Fibroblast of skin of right biceps (primary cell): ENCODE measurements around the gene TEPSIN.

Source experiments
- DNase-seq: peaks from one replicate; pipeline ENCODE4 v3.0.0-alpha.2; 2013

The TEPSIN gene

GRCh38 chr17:81267390-81268067, 28.7 kb upstream of the TEPSIN start:
- no peak for DNase-seq

- no peak for DNase-seq
Measured at GRCh38 chr17:81265576-81265975, 26.7 kb upstream of the TEPSIN start.

- DNase-seq = no peak
Measured at GRCh38 chr17:81264640-81265039, 25.8 kb upstream of the TEPSIN start.

GRCh38 chr17:81263371-81264181, 24.7 kb upstream of the TEPSIN start:
- DNase-seq = no peak

- no peak for DNase-seq
Measured at GRCh38 chr17:81261582-81262336, 22.9 kb upstream of the TEPSIN start.

GRCh38 chr17:81261096-81261495, 22.2 kb upstream of the TEPSIN start:
- DNase-seq = no peak

GRCh38 chr17:81260641-81261040, 21.8 kb upstream of the TEPSIN start:
- DNase-seq = no peak

GRCh38 chr17:81260171-81260570, 21.3 kb upstream of the TEPSIN start:
- no peak for DNase-seq

GRCh38 chr17:81259058-81259605, 20.3 kb upstream of the TEPSIN start:
- no peak for DNase-seq

GRCh38 chr17:81258292-81258691, 19.4 kb upstream of the TEPSIN start:
- DNase-seq = no peak

GRCh38 chr17:81257533-81257932, 18.7 kb upstream of the TEPSIN start:
- DNase-seq = no peak

- DNase-seq = no peak
Measured at GRCh38 chr17:81256616-81257015, 17.8 kb upstream of the TEPSIN start.

- peak; percentile 69 for DNase-seq
Measured at GRCh38 chr17:81254955-81255717, 16.3 kb upstream of the TEPSIN start.

- peak; percentile 36 for DNase-seq
Measured at GRCh38 chr17:81253358-81254131, 14.7 kb upstream of the TEPSIN start.

GRCh38 chr17:81252987-81253329, 14.1 kb upstream of the TEPSIN start:
- no peak for DNase-seq

GRCh38 chr17:81252326-81252986, 13.6 kb upstream of the TEPSIN start:
- no peak for DNase-seq

GRCh38 chr17:81251709-81252301, 12.9 kb upstream of the TEPSIN start:
- no peak for DNase-seq

GRCh38 chr17:81251094-81251708, 12.3 kb upstream of the TEPSIN start:
- DNase-seq = no peak

GRCh38 chr17:81250286-81251093, 11.6 kb upstream of the TEPSIN start:
- no peak for DNase-seq
